Adrenal gland (tissue), 5 donors: ENCODE results near the gene TLE3.

Source experiments
- POLR2A ChIP-seq, 2 donors: fragments of 450-650 bp; IDR thresholded peaks; one replicate each; pipeline ENCODE4 v1.6.1; 2017; ENCODE audit warnings: antibody characterized with exemption in 2 of 2, mild to moderate bottlenecking in 2 of 2, moderate library complexity in 1 of 2
- TF ChIP-seq, protein P1 (sequence below), 6 experiments: fragments of 450-650 bp in 4 of 6; fragments of 200-600 bp in 2 of 6; sonication (generic) in 1 of 6; IDR thresholded peaks; 1 replicate in 5 of 6; 2 replicates in 1 of 6; pipeline versions ENCODE4 v1.5.1 to v1.8.0; 2016 to 2021; ENCODE audit warnings: antibody characterized with exemption in 6 of 6, mild to moderate bottlenecking in 2 of 6, moderate library complexity in 1 of 6
- donor health status: DM: no; HTN: no; CAD: no.

- TF ChIP-seq POLR2A (IDR thresholded peaks at IDR 0.05) = no peak
- TF ChIP-seq, protein P1, sequence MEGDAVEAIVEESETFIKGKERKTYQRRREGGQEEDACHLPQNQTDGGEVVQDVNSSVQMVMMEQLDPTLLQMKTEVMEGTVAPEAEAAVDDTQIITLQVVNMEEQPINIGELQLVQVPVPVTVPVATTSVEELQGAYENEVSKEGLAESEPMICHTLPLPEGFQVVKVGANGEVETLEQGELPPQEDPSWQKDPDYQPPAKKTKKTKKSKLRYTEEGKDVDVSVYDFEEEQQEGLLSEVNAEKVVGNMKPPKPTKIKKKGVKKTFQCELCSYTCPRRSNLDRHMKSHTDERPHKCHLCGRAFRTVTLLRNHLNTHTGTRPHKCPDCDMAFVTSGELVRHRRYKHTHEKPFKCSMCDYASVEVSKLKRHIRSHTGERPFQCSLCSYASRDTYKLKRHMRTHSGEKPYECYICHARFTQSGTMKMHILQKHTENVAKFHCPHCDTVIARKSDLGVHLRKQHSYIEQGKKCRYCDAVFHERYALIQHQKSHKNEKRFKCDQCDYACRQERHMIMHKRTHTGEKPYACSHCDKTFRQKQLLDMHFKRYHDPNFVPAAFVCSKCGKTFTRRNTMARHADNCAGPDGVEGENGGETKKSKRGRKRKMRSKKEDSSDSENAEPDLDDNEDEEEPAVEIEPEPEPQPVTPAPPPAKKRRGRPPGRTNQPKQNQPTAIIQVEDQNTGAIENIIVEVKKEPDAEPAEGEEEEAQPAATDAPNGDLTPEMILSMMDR (IDR thresholded peaks at IDR 0.05) = no peak
Measured at GRCh38 chr15:70031713-70032112, 66.0 kb downstream of the TLE3 start.
